HG03045 (cell line): ENCODE data around the gene EPB41L4B.

Experiments used
- ATAC-seq: cut with Tn5 transposase; IDR thresholded peaks from one replicate; pipeline ENCODE4 v1.9.1; 2021; ENCODE audit warnings: mild to moderate bottlenecking, moderate library complexity; ENCODE audit not compliant: unreplicated experiment

EPB41L4B gene

GRCh38 chr9:109212768-109213167 is 108.1 kb downstream of the EPB41L4B start:
- no peak for ATAC-seq

- no peak for ATAC-seq
Measured at GRCh38 chr9:109206670-109207069, 114.2 kb downstream of the EPB41L4B start.

DNA sequence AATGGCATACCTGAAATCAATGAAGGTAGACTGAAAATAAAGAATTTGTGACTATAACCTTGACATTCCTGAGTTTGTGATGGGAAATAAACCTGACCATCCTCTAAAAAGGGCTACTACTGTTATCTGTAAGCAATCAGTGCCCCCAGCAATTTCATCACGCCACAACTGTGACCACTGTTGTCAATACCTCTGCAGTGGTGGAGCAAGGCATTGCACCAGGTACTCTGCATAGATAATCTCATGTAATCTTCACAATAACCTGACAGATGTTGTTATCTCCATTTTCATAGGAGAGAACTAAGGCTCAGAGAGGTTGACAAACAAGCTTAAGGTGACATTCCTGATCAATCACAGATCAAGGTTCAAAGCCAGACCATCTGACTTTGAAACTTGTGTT is 115.3 kb downstream of the EPB41L4B start:
- no peak for ATAC-seq

- ATAC-seq = no peak
Measured at GRCh38 chr9:109203761-109204360, 117.0 kb downstream of the EPB41L4B start.

- ATAC-seq = no peak
Measured at GRCh38 chr9:109199676-109200075, 121.2 kb downstream of the EPB41L4B start.

- no peak for ATAC-seq
Measured at GRCh38 chr9:109198736-109199382, 122.0 kb downstream of the EPB41L4B start.

- no peak for ATAC-seq
Measured at GRCh38 chr9:109193974-109194556, 126.8 kb downstream of the EPB41L4B start.

DNA sequence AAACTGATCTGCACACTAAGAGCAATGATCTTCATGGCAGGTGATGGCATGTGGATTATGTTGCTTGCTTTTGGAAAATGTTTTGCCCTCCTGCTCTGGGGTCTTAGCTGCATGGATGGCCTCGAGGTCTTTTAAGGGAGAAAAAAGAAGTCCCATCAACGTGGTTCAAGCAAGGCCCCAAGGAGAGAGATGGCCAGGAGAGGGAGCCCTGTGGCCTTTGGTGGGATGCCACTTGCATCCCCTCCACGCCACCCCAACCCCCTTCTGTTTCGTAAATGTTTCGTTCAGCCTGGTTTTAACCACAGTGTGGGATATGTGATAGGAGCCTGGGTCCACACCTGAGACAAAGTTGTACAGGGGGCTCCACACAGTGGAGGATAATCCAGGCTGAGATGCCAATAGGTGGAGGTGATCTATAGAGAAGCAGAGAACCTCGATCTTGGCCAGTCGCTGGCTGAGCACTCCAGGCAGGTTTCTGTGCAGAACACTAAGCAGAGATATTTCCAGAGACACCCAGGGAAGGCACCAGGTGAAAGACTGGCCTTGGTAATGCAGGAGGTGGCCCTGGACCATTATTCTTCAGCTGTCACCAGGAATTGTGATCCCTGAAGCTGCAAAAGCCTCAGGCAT is 128.0 kb downstream of the EPB41L4B start:
- no peak for ATAC-seq

GRCh38 chr9:109191746-109192145 is 129.1 kb downstream of the EPB41L4B start:
- no peak for ATAC-seq

DNA sequence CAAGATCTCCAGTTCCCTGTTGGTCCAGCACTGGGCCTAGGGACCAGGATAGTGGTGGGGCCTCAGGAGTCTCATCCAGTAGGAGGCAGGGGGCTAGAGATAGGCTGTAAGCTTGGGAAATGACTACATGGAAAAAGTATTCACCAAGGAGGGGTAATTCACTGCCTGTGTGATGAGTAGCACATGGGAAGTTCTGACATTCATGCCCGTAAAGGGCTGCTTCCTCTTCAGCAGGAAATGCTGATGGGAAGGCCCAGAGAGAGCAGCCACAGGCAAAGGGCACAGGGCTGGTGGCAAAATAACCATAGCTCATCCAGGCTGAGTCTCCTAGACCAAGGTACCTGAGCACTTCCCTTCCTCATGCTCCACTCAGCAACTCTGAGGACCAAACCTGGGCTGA is 130.7 kb downstream of the EPB41L4B start:
- ATAC-seq = no peak

- ATAC-seq = no peak
Measured at GRCh38 chr9:109186857-109187520, 133.9 kb downstream of the EPB41L4B start.

- ATAC-seq = no peak
Measured at GRCh38 chr9:109182940-109183798, 137.7 kb downstream of the EPB41L4B start.

- ATAC-seq = no peak
Measured at GRCh38 chr9:109182550-109182939, 138.3 kb downstream of the EPB41L4B start.

- ATAC-seq = no peak
Measured at GRCh38 chr9:109181284-109181683, 139.6 kb downstream of the EPB41L4B start.

DNA sequence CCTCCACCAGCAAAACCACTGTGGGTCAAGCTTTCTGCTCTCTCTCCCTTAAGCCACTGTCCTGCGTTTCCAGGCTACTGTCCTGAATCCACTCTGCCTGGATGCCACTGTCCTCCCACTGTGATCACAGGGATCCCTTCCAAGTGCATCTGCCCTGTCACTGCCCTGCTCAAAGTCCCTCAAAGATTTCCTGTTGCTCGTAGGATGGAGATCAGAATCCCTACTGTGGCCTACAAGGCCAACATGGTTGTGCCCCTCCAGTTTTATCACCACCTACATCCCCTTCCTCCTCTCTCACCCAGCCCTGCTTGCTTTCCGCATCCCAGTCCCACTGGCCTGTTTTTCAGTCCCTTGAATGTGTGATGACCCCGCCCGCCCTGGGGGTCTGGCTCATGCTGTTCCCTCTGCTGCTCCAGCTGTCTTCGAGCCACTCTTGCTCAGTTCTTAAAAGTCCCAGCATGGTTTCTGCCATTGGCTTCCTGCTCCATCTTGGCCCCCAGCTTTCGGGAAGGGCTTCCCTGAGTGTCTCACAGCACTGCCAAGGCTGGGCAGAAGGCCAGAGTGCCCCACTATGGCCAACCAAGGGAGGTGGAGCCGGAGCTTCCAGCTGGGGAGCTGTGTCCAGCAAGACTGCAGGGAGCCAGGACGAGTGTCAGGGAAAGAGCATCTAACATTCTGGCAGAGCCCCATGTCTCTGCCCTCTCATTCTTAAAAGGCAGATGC is 140.9 kb downstream of the EPB41L4B start:
- no peak for ATAC-seq

- ATAC-seq = no peak
Measured at GRCh38 chr9:109176963-109177362, 143.9 kb downstream of the EPB41L4B start.

DNA sequence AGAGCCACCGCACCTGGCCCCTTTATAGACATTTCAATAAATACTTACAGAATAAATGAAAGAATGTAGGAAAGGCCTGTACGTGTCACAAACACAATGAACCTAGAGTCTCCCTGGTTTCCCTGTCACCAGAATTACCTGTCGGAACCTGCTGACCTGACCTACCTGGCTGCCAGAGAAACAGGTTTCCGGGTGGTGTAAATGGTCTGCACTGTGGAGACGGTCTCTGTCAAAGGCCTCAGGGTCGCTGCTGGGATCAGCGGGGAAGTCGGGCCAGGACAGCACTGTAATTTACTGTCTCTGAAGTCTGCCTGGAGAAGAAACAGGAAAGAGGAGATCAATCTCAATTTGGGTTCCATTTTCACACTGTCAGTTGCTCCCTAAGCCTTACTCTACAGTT is 144.5 kb downstream of the EPB41L4B start:
- ATAC-seq = no peak

GRCh38 chr9:109172935-109173334 is 147.9 kb downstream of the EPB41L4B start:
- no peak for ATAC-seq

DNA sequence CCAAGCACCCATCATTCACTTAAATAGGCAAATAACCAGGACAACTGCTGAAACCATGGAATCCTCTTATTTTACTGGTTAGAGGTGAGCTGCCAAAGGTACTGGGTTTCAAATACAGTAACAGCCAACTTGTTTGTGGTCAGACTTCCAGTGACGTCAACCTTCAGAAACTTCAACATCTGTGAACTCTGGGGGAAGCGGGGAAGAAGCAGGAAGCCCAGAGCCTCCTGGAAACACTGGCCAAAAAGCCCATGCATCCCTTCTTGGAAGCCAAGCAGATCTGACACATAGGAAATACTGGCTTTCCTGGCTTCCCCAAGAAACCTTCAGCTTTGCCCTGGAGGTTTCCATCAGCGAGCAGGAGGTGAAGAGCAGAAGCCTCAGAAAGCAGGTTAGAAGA is 148.9 kb downstream of the EPB41L4B start:
- no peak for ATAC-seq

- no peak for ATAC-seq
Measured at GRCh38 chr9:109168170-109168569, 152.7 kb downstream of the EPB41L4B start.
